Activated CD8-positive, alpha-beta memory T cell treated with anti-CD3 and anti-CD28 coated beads for 1 hour (primary cell): Measurements from ENCODE around the gene HGS.

Experiments used
- DNase-seq, 2 donors: peaks; one replicate each; pipeline ENCODE4 v3.0.0-alpha.2; 2020; ENCODE audit warnings: low read depth in 1 of 2; ENCODE audit errors: extremely low read depth in 1 of 2

The HGS gene

GRCh38 chr17:81683584-81684441, at the start of gene HGS, which contains the start of gene ARL16:
Gene HGS (plus strand): TSS chr17:81684011. CDS start chr17:81684067, 56 bp downstream.
Gene ARL16 (minus strand): TSS chr17:81683797. CDS start chr17:81683753, 44 bp downstream.
- DNase-seq = peak; percentile 93 to 96

GRCh38 chr17:81635431-81635830, 48.4 kb upstream of the HGS start:
- no peak for DNase-seq

GRCh38 chr17:81635973-81636504, 47.8 kb upstream of the HGS start:
- no peak for DNase-seq

- DNase-seq = peak; percentile 62 to 80
Measured at GRCh38 chr17:81636505-81637288, 47.1 kb upstream of the HGS start, which contains the start of the genes NPLOC4 and TSPAN10. Gene NPLOC4 (minus strand): TSS chr17:81637112. CDS start chr17:81636930, 182 bp downstream. Gene TSPAN10 (plus strand): TSS chr17:81637196. CDS start chr17:81642413, 5,217 bp downstream.

GRCh38 chr17:81638683-81639082, 45.1 kb upstream of the HGS start:
- no peak for DNase-seq

DNA sequence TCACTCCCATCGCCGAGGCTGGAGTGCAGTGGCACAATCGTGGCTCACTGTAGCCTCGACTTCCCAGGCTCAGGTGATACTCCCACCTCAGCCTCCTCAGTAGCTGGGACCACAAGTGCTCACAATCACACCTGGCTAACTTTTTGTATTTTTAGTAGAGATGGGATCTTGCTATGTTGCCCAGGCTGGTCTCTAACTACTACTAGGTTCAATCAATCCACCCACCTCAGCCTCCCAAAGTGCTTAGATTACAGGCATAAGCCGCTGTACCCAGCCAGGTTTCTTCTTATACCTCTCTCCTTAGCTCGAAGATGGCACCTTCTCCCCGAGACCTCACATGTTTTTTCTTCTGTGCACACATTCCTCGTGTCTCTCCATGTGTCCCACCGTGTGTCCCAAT, 43.8 kb upstream of the HGS start:
- DNase-seq = no peak

- no peak for DNase-seq
Measured at GRCh38 chr17:81641825-81642489, 41.9 kb upstream of the HGS start.

DNA sequence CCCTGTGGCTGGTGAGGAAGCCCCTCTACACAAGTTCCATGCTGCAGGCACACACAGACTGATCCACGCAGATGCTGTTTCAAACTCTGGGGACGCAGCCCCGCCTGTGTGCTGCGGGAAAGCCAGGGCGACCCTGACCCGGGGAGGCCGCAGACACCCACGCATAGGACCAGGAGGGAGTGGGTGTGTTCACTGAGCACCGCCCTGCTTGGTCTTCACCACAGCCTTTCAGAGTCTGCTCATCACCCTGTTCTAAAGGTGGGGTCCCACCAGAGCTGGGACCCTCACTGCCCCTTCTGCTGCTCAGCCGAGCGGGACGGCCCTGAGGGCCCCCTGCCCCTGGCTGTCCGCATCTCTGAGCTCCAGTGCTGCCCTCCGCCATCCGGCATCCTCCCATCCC, 39.3 kb upstream of the HGS start:
- DNase-seq = no peak

- DNase-seq = no peak
Measured at GRCh38 chr17:81644976-81645952, 38.5 kb upstream of the HGS start.

DNA sequence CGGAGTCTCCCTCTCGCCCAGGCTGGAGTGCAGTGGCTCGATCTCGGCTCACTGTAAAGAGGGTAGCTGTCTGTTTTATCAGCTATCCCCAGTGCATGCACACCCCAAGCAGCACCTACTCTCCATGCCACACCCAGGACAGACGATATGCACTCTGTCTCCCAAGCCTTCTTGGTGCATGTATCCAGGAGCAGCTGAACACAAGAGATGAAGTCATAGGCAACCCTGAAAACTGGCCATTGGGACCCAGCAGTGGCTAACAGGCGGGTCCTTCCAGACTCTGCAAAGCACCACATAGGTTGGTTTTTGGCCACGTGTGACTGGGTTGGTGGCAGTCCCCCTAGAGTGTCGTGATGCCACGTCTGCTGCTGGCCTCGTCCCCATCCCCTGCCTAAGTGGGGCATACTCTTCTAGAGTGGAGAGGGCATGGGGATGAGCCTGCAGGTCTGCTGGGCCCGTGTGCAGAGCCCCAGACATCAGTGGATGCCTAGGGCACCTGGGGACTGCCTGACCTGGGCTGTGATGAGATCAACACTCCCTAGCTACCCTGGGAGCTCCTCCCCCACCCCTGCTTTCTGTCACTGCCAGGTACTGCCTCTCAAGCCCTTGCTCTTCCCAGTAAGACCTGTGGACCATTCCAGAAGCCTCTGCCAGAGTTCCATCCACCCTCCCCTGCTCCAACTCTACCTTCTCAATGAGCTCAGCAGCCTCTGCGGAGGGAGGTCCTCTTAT, 36.8 kb upstream of the HGS start:
- DNase-seq = no peak

GRCh38 chr17:81647640-81648012, 36.2 kb upstream of the HGS start:
- DNase-seq = no peak

DNA sequence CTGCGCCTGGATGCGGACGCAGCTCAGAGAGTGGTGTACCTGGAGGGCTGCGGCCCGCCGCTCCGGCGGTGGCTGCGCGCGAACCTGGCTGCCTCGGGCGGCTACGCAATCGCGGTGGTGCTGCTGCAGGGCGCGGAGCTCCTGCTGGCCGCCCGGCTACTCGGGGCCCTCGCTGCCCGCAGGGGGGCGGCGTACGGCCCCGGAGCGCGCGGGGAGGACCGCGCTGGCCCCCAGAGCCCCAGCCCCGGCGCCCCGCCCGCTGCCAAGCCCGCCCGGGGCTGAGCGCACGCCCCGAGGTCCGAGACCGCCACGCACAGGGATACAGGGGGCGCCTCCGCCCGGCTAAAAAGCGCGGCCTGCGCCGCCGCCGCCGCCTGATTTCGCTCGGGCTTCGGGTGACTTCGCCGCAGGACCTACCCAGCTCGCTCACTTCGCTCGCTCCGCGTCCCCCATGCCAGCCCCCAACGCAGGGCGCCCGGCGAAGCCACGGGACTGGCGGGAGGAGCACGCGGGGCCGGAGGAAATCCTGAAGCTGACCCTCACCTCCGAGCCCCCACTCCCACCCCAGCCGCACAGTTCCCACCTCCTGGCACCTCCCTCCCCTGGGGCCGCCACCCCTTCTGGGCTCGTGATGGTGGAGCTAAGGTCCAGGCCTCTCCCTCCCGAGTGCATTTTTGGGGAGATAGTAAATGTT, 35.7 kb upstream of the HGS start:
- no peak for DNase-seq

DNA sequence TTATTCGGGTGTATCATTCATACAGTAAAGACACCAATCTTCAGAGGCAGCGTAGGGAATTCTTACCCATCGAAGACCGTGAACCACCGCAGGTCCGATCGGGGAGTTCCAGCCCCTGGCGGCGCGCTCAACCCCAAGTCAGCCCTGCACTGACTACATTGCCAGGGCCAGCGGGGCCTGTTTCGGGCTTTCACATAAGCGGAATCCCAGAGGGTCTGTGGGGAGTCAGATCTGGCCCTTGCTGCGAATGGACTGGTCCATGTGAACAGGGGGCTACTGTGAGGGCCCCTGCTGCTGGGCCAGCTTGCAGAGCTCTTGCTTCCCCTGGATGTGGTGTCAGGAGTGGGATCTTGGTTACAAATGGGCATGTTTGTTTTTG, 35.1 kb upstream of the HGS start:
- no peak for DNase-seq

DNA sequence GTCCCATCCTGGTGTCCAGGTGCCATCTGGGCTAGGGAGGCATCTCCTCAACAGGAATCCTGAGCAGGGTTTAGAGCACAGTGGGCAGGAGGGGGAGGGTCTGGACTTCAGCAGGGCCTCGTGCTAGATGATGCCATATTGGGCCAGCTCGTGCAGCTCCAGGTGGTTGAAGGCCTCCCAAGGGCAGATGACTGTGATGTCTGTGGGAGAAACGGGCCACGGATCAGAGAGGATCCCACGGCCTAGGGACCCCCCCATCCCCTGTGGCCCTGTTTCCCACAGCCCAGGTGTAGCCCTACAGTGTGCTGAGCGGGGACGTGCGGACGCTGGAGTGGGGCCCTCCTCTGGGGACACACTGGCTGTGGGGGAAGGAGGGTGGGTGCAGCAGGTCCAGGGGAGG, 32.9 kb upstream of the HGS start:
- no peak for DNase-seq

- no peak for DNase-seq
Measured at GRCh38 chr17:81651692-81652091, 32.1 kb upstream of the HGS start.

- no peak for DNase-seq
Measured at GRCh38 chr17:81652906-81653771, 30.7 kb upstream of the HGS start.

- DNase-seq = no peak
Measured at GRCh38 chr17:81655378-81656117, 28.3 kb upstream of the HGS start.
